IMR-90 (cell line): ENCODE results near the gene PAK4. TPM values are rescaled to one million over a fixed set of nuclear protein-coding genes. Genes with fewer than 3 reads are reported as not detected.

ENCODE experiments used
- ATAC-seq: fragments of 200-7000 bp; cut with Tn5 transposase; 2 replicates; pipeline ENCODE4 v1.9.1; 2020; ENCODE audit warnings: low read depth, mild to moderate bottlenecking, moderate library complexity
- BruUV-seq: library from RNA; stranded (reverse); fragments of 400-500 nt; replicated peaks from 2 replicates; lab custom pipeline; 2021; lab: Mats Ljungman, UMichigan
- CTCF ChIA-PET: fragments of 300-600 bp; formaldehyde crosslinking; extraction: SDS; loops from one replicate; lab custom pipeline; 2021; ENCODE audit warnings: antibody characterized with exemption; lab: Yijun Ruan, JAX
- POLR2A ChIA-PET: fragments of 300-600 bp; sonication (Branson Sonifier 250); formaldehyde crosslinking; loops from one replicate; lab custom pipeline; 2022; ENCODE audit warnings: antibody characterized with exemption; ENCODE audit not compliant: unreplicated experiment; lab: Charles Lee
- DNase-seq: peaks from one replicate; pipeline ENCODE4 v3.0.0; 2013
- H2AFZ ChIP-seq: replicated peaks from 2 replicates; pipeline ENCODE3; 2013; ENCODE audit warnings: low read length, mild to moderate bottlenecking; ENCODE audit not compliant: poor library complexity
- H2AK5ac ChIP-seq: 2 replicates; pipeline ENCODE4 v1.6.1; 2013; ENCODE audit warnings: low read depth, low read length, inconsistent platforms
- H2AK9ac ChIP-seq: replicated peaks from 2 replicates; pipeline ENCODE3; 2013; ENCODE audit warnings: mild to moderate bottlenecking, low read depth, low read length, moderate library complexity; ENCODE audit not compliant: poor library complexity
- H2BK120ac ChIP-seq: 2 replicates; pipeline ENCODE4 v1.6.1; 2013; ENCODE audit warnings: low read depth, low read length, inconsistent platforms
- H2BK15ac ChIP-seq: 3 replicates; pipeline ENCODE4 v1.6.1; 2013; ENCODE audit warnings: low read depth, low read length, inconsistent platforms
- H2BK20ac ChIP-seq: 2 replicates; pipeline ENCODE4 v1.6.1; 2013; ENCODE audit warnings: low read depth, mild to moderate bottlenecking, inconsistent platforms, low read length, moderate library complexity
- H2BK5ac ChIP-seq: 2 replicates; pipeline ENCODE4 v1.6.1; 2013; ENCODE audit warnings: mild to moderate bottlenecking, low read depth, low read length, inconsistent platforms; ENCODE audit not compliant: poor library complexity, severe bottlenecking
- H3K14ac ChIP-seq: replicated peaks from 2 replicates; pipeline ENCODE4 v1.6.1; 2013; ENCODE audit warnings: low read depth, low read length, inconsistent platforms
- H3K18ac ChIP-seq: 2 replicates; pipeline ENCODE4 v1.6.1; 2013; ENCODE audit warnings: low read depth, low read length, control low read depth
- H3K23ac ChIP-seq: 2 replicates; pipeline ENCODE4 v1.6.1; 2013; ENCODE audit warnings: low read depth, low read length, inconsistent platforms
- H3K27ac ChIP-seq: 2 replicates; pipeline ENCODE4 v1.5.1; 2013; ENCODE audit warnings: mild to moderate bottlenecking, control low read depth, low read length; ENCODE audit not compliant: insufficient read depth
- H3K27me3 ChIP-seq: 2 replicates; pipeline ENCODE4 v1.6.1; 2013; ENCODE audit warnings: low read length; ENCODE audit not compliant: control insufficient read depth, insufficient read depth
- H3K36me3 ChIP-seq: 2 replicates; pipeline ENCODE4 v1.6.1; 2013; ENCODE audit warnings: low read length, mixed read lengths; ENCODE audit not compliant: control insufficient read depth, insufficient read depth
- H3K4ac ChIP-seq: 2 replicates; pipeline ENCODE4 v1.6.1; 2013; ENCODE audit warnings: low read depth, low read length, inconsistent platforms
- H3K4me1 ChIP-seq: 2 replicates; pipeline ENCODE4 v1.6.1; 2013; ENCODE audit warnings: low read length, mixed read lengths; ENCODE audit not compliant: control insufficient read depth, insufficient read depth
- H3K4me2 ChIP-seq: 2 replicates; pipeline ENCODE4 v1.6.1; 2013; ENCODE audit warnings: low read depth, mild to moderate bottlenecking, control low read depth, low read length, moderate library complexity
- H3K4me3 ChIP-seq: 2 replicates; pipeline ENCODE4 v1.5.1; 2013; ENCODE audit warnings: low read depth, mild to moderate bottlenecking, control low read depth, low read length, moderate library complexity; ENCODE audit not compliant: insufficient read depth
- H3K56ac ChIP-seq: 2 replicates; pipeline ENCODE4 v1.6.1; 2013; ENCODE audit warnings: low read length, inconsistent platforms; ENCODE audit not compliant: insufficient read depth; ENCODE audit errors: extremely low read depth
- H3K79me1 ChIP-seq, 2 experiments: 2 replicates each; pipeline ENCODE4 v1.6.1; 2013; ENCODE audit warnings: low read length in 2 of 2, inconsistent platforms in 1 of 2, low read depth in 1 of 2
- H3K9ac ChIP-seq: 2 replicates; pipeline ENCODE4 v1.6.1; 2013; ENCODE audit warnings: low read depth, low read length, control low read depth
- H3K9me1 ChIP-seq: 2 replicates; pipeline ENCODE4 v1.6.1; 2013; ENCODE audit warnings: low read length, inconsistent platforms; ENCODE audit not compliant: insufficient read depth
- H3K9me3 ChIP-seq: 2 replicates; pipeline ENCODE4 v1.6.1; 2013; ENCODE audit warnings: low read length; ENCODE audit not compliant: control insufficient read depth, insufficient read depth
- H4K20me1 ChIP-seq: 2 replicates; pipeline ENCODE4 v1.6.1; 2013; ENCODE audit warnings: low read length, inconsistent platforms; ENCODE audit not compliant: insufficient read depth
- H4K5ac ChIP-seq: 2 replicates; pipeline ENCODE4 v1.6.1; 2013; ENCODE audit warnings: mild to moderate bottlenecking, low read depth, low read length, control low read depth
- H4K8ac ChIP-seq, 2 experiments: 2 replicates each; pipeline ENCODE4 v1.6.1; 2013; ENCODE audit warnings: low read depth in 2 of 2, low read length in 2 of 2, control low read depth in 1 of 2, inconsistent platforms in 1 of 2
- H4K91ac ChIP-seq: 2 replicates; pipeline ENCODE4 v1.6.1; 2013; ENCODE audit warnings: low read depth, low read length, inconsistent platforms; ENCODE audit not compliant: insufficient read depth
- BHLHE40 ChIP-seq: fragments of 150-350 bp; IDR thresholded peaks from 2 replicates; pipeline ENCODE4 v1.6.1; 2016; ENCODE audit warnings: mild to moderate bottlenecking, low read depth, low read length
- CHD1 ChIP-seq: IDR thresholded peaks from 2 replicates; pipeline ENCODE4 v1.6.1; 2012; ENCODE audit warnings: low read depth, low read length, improper control_type of control experiment
- FOS ChIP-seq: fragments of 150-350 bp; IDR thresholded peaks from 2 replicates; pipeline ENCODE4 v1.6.1; 2016; ENCODE audit warnings: low read depth, low read length
- MXI1 ChIP-seq: IDR thresholded peaks from 2 replicates; pipeline ENCODE4 v1.6.1; 2012; ENCODE audit warnings: low read depth, mild to moderate bottlenecking, low read length, moderate library complexity, borderline replicate concordance
- POLR2A ChIP-seq: IDR thresholded peaks from 2 replicates; pipeline ENCODE4 v1.6.1; 2012; ENCODE audit warnings: mild to moderate bottlenecking, low read depth, low read length
- RFX5 ChIP-seq: IDR thresholded peaks from 2 replicates; pipeline ENCODE4 v1.8.0; 2012; ENCODE audit warnings: low read depth, mild to moderate bottlenecking, low read length, moderate library complexity
- WGBS, 2 experiments: methylation state at CpG; one replicate each; pipeline versions ENCODE4 v1.1.5 to v1.1.7; 2013; ENCODE audit warnings: missing lambda C conversion rate in 2 of 2; ENCODE audit not compliant: insufficient read length in 1 of 2; ENCODE audit errors: extremely low coverage in 2 of 2; 5-methylcytosine and 5-hydroxymethylcytosine counted together
- dilution Hi-C: fragments of 300-500 bp; cut with HindIII; formaldehyde crosslinking; loops from one replicate; pipeline ENCODE4 v1.14.3; 2018; ENCODE audit warnings: low sequenced_read_pairs; ENCODE audit not compliant: unreplicated experiment
- in situ Hi-C: fragments of 300-500 bp; cut with MboI; formaldehyde crosslinking; loops from 3 replicates; pipeline ENCODE4 v1.14.3; 2019; ENCODE audit warnings: low sequenced_read_pairs, inconsistent platforms, mixed read lengths
- intact Hi-C: fragments of 100-400 bp; cut with micrococcal nuclease; formaldehyde crosslinking; loops from 2 replicates; pipeline ENCODE4 v1.10.0; 2022
- polyA plus RNA-seq, 3 experiments: library from polyadenylated mRNA; depleted of rRNA; stranded (reverse); fragments of >200 nt; gene quantifications; 2 replicates each; pipeline ENCODE4 v1.2.3, GENCODE V29; 2012; ENCODE audit warnings: low replicate concordance in 1 of 3
- total RNA-seq: library from RNA; depleted of rRNA; stranded (reverse); fragments of >200 nt; gene quantifications from 2 replicates; pipeline ENCODE4 v1.2.3, GENCODE V29; 2012
- TF ChIP-seq, protein P1 (sequence below): conservative IDR thresholded peaks from 2 replicates; pipeline ENCODE4 v1.5.1; 2012; ENCODE audit warnings: mild to moderate bottlenecking, low read depth, low read length, improper control_type of control experiment

Gene PAK4
- total and polyA plus RNA-seq, 2 of the 4 experiments (the other 2 are of a cell fraction) = 2.0 to 27.2 TPM

DNA sequence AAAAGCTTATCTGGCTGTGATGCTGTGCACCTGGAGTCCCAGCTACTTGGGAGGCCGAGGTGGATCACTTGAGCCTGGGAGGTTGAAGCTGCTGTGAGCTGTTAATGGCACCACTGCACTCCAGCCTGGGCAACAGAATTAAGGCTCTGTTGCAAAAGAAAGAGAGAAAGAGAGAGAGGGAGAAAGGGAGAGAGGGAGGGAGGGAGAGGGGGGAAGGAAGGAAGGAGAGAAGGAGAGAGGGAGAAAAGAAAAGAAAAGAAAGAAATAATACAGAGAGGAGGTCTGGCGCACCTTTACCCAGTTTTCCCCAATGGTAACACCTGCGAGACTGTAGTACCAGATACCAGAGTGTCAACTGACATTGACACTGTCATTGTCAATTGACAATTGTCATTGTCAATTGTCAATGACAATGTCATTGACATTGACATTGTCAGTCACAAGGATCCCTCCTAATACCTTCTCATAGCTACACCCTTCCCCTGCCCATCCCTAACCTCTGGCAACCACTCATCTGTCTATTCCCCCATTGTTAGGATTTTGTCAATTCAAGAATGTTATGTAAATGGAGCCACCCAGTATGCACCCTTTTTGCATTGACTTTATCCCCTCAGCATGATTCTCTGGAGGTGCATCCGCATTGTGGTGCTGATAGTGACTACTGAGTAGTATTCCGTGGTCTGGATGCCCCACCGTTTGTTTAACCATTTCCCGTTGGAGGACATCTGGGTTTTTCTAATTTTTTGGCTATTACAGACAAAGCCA is 21.3 kb downstream of the PAK4 start:
- BruUV-seq = no TSS peak
- no peak overlapping the region for H2BK5ac ChIP-seq
- dilution Hi-C loops = no loop called here
- H3K56ac ChIP-seq = no peak overlapping the region
- no peak overlapping the region for H2AK5ac ChIP-seq
- no peak overlapping the region for H3K23ac ChIP-seq
- H3K14ac ChIP-seq = no peak overlapping the region
- H4K5ac ChIP-seq = no peak overlapping the region
- intact Hi-C loops = no loop called here
- H3K4ac ChIP-seq = no peak overlapping the region
- peaks cover 3% of the 10 kb centered on the region; the same call in 1 of the 2 replicates for H3K36me3 ChIP-seq
- no peak for ATAC-seq
- H2AK9ac ChIP-seq = no peak overlapping the region
- H3K9me3 ChIP-seq = peaks cover 2% of the 10 kb centered on the region
- in situ Hi-C loops = no loop called here
- H3K27me3 ChIP-seq = no peaks in the 10 kb centered on the region
- peaks cover 5% of the 10 kb centered on the region; the same call in 1 of the 2 replicates for H3K9me1 ChIP-seq
- H4K8ac ChIP-seq = no peak overlapping the region
- WGBS, 2 experiments = no CpG with 5 or more reads among the region's 7 CpGs
- TF ChIP-seq POLR2A (no peak), BHLHE40 (no peak), CHD1 (no peak), RFX5 (no peak), FOS (no peak), MXI1 (no peak)
- TF ChIP-seq, protein P1, sequence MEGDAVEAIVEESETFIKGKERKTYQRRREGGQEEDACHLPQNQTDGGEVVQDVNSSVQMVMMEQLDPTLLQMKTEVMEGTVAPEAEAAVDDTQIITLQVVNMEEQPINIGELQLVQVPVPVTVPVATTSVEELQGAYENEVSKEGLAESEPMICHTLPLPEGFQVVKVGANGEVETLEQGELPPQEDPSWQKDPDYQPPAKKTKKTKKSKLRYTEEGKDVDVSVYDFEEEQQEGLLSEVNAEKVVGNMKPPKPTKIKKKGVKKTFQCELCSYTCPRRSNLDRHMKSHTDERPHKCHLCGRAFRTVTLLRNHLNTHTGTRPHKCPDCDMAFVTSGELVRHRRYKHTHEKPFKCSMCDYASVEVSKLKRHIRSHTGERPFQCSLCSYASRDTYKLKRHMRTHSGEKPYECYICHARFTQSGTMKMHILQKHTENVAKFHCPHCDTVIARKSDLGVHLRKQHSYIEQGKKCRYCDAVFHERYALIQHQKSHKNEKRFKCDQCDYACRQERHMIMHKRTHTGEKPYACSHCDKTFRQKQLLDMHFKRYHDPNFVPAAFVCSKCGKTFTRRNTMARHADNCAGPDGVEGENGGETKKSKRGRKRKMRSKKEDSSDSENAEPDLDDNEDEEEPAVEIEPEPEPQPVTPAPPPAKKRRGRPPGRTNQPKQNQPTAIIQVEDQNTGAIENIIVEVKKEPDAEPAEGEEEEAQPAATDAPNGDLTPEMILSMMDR = no peak
- peaks cover 2% of the 10 kb centered on the region; the same call in 1 of the 2 replicates for H3K4me1 ChIP-seq
- H3K4me2 ChIP-seq = no peak overlapping the region
- ChIA-PET POLR2A (no interaction called here), CTCF (no interaction called here)
- no peak for DNase-seq
- no peak overlapping the region for H2BK120ac ChIP-seq
- peaks cover 50% of the 10 kb centered on the region for H4K20me1 ChIP-seq
- H3K18ac ChIP-seq = no peak overlapping the region
- no peak overlapping the region for H3K27ac ChIP-seq
- H3K9ac ChIP-seq = no peak overlapping the region
- H4K91ac ChIP-seq = no peak overlapping the region
- H2BK20ac ChIP-seq = no peak overlapping the region
- no peak overlapping the region for H3K4me3 ChIP-seq
- no peak overlapping the region for H2AFZ ChIP-seq
- no peak overlapping the region for H2BK15ac ChIP-seq
- peaks cover 57 to 70% of the 10 kb centered on the region in 2 experiments for H3K79me1 ChIP-seq
